ENCODE results near the gene OR10H1. TPM values are rescaled to one million over a fixed set of nuclear protein-coding genes. Genes with fewer than 3 reads are reported as not detected.

Gene OR10H1
- total and polyA plus RNA-seq, 4 donors, result under 0.01 TPM; not detected in 3

DNA sequence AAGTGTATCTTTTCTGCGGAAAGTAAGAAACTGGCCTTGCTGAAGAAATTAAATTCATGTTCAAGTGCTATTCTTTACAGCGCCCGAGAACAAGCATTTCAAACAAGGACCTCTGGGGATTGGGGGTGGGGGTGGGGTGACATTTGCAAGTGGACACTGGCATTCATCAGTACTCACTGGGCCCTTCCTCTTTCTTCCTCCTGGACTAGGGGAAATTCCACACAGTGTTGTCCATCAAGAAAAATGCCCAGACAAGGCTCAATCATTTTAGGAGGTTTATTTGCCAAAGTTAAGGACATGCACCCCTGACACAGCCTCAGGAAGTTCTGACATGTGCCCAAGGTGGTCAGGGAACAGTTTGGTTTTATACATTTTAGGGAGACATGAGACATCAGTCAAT is 22.9 kb upstream of the OR10H1 start (continued):
- TF ChIP-seq, protein P1, sequence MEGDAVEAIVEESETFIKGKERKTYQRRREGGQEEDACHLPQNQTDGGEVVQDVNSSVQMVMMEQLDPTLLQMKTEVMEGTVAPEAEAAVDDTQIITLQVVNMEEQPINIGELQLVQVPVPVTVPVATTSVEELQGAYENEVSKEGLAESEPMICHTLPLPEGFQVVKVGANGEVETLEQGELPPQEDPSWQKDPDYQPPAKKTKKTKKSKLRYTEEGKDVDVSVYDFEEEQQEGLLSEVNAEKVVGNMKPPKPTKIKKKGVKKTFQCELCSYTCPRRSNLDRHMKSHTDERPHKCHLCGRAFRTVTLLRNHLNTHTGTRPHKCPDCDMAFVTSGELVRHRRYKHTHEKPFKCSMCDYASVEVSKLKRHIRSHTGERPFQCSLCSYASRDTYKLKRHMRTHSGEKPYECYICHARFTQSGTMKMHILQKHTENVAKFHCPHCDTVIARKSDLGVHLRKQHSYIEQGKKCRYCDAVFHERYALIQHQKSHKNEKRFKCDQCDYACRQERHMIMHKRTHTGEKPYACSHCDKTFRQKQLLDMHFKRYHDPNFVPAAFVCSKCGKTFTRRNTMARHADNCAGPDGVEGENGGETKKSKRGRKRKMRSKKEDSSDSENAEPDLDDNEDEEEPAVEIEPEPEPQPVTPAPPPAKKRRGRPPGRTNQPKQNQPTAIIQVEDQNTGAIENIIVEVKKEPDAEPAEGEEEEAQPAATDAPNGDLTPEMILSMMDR (IDR thresholded peaks at IDR 0.05; ENCODE audit: low read depth, low read length, missing input control), result no peak
- TF ChIP-seq GABPA (IDR thresholded peaks at IDR 0.05 in 1 of 2, conservative IDR thresholded peaks at IDR 0.05 in 1 of 2), result no peak
- TF ChIP-seq HNF4A (conservative IDR thresholded peaks at IDR 0.05), result no peak
- no peak for TF ChIP-seq MAX (IDR thresholded peaks at IDR 0.05)

- H3K9ac ChIP-seq (ENCODE audit: low read depth in 1 of 2, low read length in 2 of 2), result peak overlapping the region; percentile 48 to 99
- no peaks in the 10 kb centered on the region for H3K36me3 ChIP-seq (ENCODE audit: control insufficient read depth in 4 of 4, insufficient read depth in 3 of 4, low read depth in 1 of 4, low read length in 3 of 4)
- H3K4me1 ChIP-seq (ENCODE audit: control insufficient read depth in 4 of 4, insufficient read depth in 4 of 4, low read length in 3 of 4), result peaks cover 0 to 10% (median 6%) of the 10 kb centered on the region in 4 donors
- peak overlapping the region; percentile 65 to 88 (median 79) for H3K4me3 ChIP-seq (ENCODE audit: low read depth in 1 of 3, low read length in 3 of 3)
- TF ChIP-seq HNF4G (IDR thresholded peaks at IDR 0.05) (no peak), FOXA1 (IDR thresholded peaks at IDR 0.05) (peak; percentile 6), HNF4A (conservative IDR thresholded peaks at IDR 0.05) (peak in 1 of 2 donors; percentile 19), SP1 (IDR thresholded peaks at IDR 0.05) (peak; percentile 22), JUND (IDR thresholded peaks at IDR 0.05) (no peak), MAX (IDR thresholded peaks at IDR 0.05) (peak; percentile 86), NR2F2 (IDR thresholded peaks at IDR 0.05) (no peak), FOXA2 (IDR thresholded peaks at IDR 0.05) (peak; percentile 28), REST (IDR thresholded peaks at IDR 0.05) (peak; percentile 80), GABPA (IDR thresholded peaks at IDR 0.05 in 1 of 2, conservative IDR thresholded peaks at IDR 0.05 in 1 of 2) (no peak), YY1 (IDR thresholded peaks at IDR 0.05) (peak; percentile 88), EGR1 (IDR thresholded peaks at IDR 0.05; ENCODE audit: low read depth in 2 of 2) (peak in 1 of 2 donors; percentile 28), ZBTB33 (IDR thresholded peaks at IDR 0.05) (peak; percentile 35), TAF1 (conservative IDR thresholded peaks at IDR 0.05) (no peak), RAD21 (IDR thresholded peaks at IDR 0.05) (peak in 1 of 2 donors; percentile 22), RXRA (IDR thresholded peaks at IDR 0.05) (peak in 1 of 2 donors; percentile 35)
- TF ChIP-seq, protein P1 (IDR thresholded peaks at IDR 0.05; ENCODE audit: low read depth, low read length, missing input control), result no peak
- TF ChIP-seq, protein P2, sequence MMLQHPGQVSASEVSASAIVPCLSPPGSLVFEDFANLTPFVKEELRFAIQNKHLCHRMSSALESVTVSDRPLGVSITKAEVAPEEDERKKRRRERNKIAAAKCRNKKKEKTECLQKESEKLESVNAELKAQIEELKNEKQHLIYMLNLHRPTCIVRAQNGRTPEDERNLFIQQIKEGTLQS (IDR thresholded peaks at IDR 0.05), result no peak
- under 1% methylated on average over 9 of the region's 9 CpGs for WGBS
- no peaks in the 10 kb centered on the region for H3K9me3 ChIP-seq (ENCODE audit: control insufficient read depth in 4 of 4, low read length in 3 of 4)
- H3K27ac ChIP-seq (ENCODE audit: low read depth in 1 of 2, low read length in 2 of 2), result peak overlapping the region; percentile 90 to 100
- no peak for DNase-seq (ENCODE audit: low spot score)
- H3K27me3 ChIP-seq (ENCODE audit: control insufficient read depth in 4 of 4, insufficient read depth in 4 of 4, low read length in 3 of 4), result no peaks in the 10 kb centered on the region
Measured at GRCh38 chr19:15837221-15837731, 21.8 kb upstream of the OR10H1 start.

Measured in liver (tissue), 9 donors.